HEK293T (cell line): ENCODE results near the gene SEMA6B.

Experiments used
- CTCF ChIA-PET: fragments of 350-600 bp; formaldehyde crosslinking; extraction: SDS; loops from one replicate; lab custom pipeline; 2021; ENCODE audit warnings: antibody characterized with exemption, inconsistent platforms; lab: Yijun Ruan, JAX
- POLR2A ChIA-PET: fragments of 350-600 bp; formaldehyde crosslinking; extraction: SDS; loops from one replicate; lab custom pipeline; 2020; ENCODE audit warnings: antibody characterized with exemption, inconsistent platforms; lab: Yijun Ruan, JAX
- DNase-seq: peaks from one replicate; pipeline ENCODE4 v3.0.0; 2012; ENCODE audit warnings: mixed read lengths; ENCODE audit errors: extremely low spot score
- ARNT ChIP-seq: fragments of 450-650 bp; IDR thresholded peaks from 2 replicates; pipeline ENCODE4 v1.6.1; 2017; ENCODE audit warnings: mild to moderate bottlenecking
- BHLHE40 ChIP-seq: fragments of 450-650 bp; IDR thresholded peaks from 2 replicates; pipeline ENCODE4 v1.6.1; 2016; ENCODE audit warnings: mild to moderate bottlenecking, moderate library complexity, borderline replicate concordance
- CTBP1 ChIP-seq: fragments of 450-650 bp; IDR thresholded peaks from 2 replicates; pipeline ENCODE4 v1.6.1; 2016; ENCODE audit warnings: borderline replicate concordance
- ELF4 ChIP-seq: fragments of 450-650 bp; IDR thresholded peaks from 2 replicates; pipeline ENCODE4 v1.6.1; 2017; ENCODE audit warnings: antibody characterized with exemption
- FOXA1 ChIP-seq: fragments of 450-650 bp; IDR thresholded peaks from 2 replicates; pipeline ENCODE4 v1.6.1; 2016; ENCODE audit warnings: mild to moderate bottlenecking
- FOXK2 ChIP-seq: fragments of 450-650 bp; IDR thresholded peaks from 2 replicates; pipeline ENCODE4 v1.6.1; 2016; ENCODE audit warnings: mild to moderate bottlenecking
- FOXM1 ChIP-seq: fragments of 450-650 bp; IDR thresholded peaks from 2 replicates; pipeline ENCODE4 v1.6.1; 2017; ENCODE audit warnings: mild to moderate bottlenecking, borderline replicate concordance
- HDGF ChIP-seq: fragments of 450-650 bp; IDR thresholded peaks from 2 replicates; pipeline ENCODE4 v1.6.1; 2017; ENCODE audit warnings: antibody characterized with exemption, borderline replicate concordance
- L3MBTL2 ChIP-seq: fragments of 450-650 bp; conservative IDR thresholded peaks from 2 replicates; pipeline ENCODE4 v1.6.1; 2016; ENCODE audit warnings: mild to moderate bottlenecking
- LEF1 ChIP-seq: fragments of 450-650 bp; IDR thresholded peaks from 2 replicates; pipeline ENCODE4 v1.6.1; 2017; ENCODE audit warnings: mild to moderate bottlenecking, borderline replicate concordance
- NFRKB ChIP-seq: fragments of 450-650 bp; IDR thresholded peaks from 2 replicates; pipeline ENCODE4 v1.6.1; 2016; ENCODE audit warnings: mild to moderate bottlenecking, moderate library complexity
- SP1 ChIP-seq: fragments of 450-650 bp; IDR thresholded peaks from 2 replicates; pipeline ENCODE4 v1.6.1; 2017
- SUZ12 ChIP-seq: fragments of 450-650 bp; IDR thresholded peaks from 2 replicates; pipeline ENCODE4 v1.6.1; 2016; ENCODE audit warnings: mild to moderate bottlenecking
- TARDBP ChIP-seq: fragments of 450-650 bp; IDR thresholded peaks from 2 replicates; pipeline ENCODE4 v1.6.1; 2016
- ZNF384 ChIP-seq: fragments of 450-650 bp; IDR thresholded peaks from 2 replicates; pipeline ENCODE4 v1.6.1; 2016
- TF ChIP-seq, protein P1 (sequence below): fragments of 450-650 bp; IDR thresholded peaks from 2 replicates; pipeline ENCODE4 v1.6.1; 2016

The SEMA6B gene

DNA sequence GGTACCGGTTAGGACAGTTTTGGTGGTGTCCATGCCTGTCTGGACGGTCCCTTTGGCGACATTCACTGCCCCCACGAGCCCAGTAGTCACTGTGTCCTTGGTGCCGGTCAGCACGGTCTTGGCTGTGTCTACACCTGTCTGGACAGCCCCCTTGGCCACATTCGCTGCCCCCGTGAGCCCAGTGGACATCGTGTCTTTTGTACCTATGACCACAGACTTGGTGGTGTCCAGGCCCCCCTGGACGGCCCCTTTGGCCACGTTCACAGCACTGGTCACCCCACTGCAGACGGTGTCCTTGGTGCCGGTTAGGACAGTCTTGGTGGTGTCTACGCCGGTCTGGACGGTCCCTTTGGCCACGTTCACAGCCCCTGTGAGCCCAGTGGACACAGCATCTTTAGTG, 47.4 kb downstream of the SEMA6B start:
- CTCF ChIA-PET: no interaction called here
- no peak for DNase-seq
- TF ChIP-seq HDGF (no peak), SP1 (no peak), ARNT (no peak), SUZ12 (no peak), ZNF384 (no peak), FOXM1 (no peak), FOXK2 (no peak), TARDBP (no peak), NFRKB (no peak), FOXA1 (no peak), CTBP1 (no peak), LEF1 (no peak), ELF4 (no peak), BHLHE40 (no peak), L3MBTL2 (no peak)
- TF ChIP-seq, protein P1, sequence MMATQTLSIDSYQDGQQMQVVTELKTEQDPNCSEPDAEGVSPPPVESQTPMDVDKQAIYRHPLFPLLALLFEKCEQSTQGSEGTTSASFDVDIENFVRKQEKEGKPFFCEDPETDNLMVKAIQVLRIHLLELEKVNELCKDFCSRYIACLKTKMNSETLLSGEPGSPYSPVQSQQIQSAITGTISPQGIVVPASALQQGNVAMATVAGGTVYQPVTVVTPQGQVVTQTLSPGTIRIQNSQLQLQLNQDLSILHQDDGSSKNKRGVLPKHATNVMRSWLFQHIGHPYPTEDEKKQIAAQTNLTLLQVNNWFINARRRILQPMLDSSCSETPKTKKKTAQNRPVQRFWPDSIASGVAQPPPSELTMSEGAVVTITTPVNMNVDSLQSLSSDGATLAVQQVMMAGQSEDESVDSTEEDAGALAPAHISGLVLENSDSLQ: no peak
- POLR2A ChIA-PET: no interaction called here

DNA sequence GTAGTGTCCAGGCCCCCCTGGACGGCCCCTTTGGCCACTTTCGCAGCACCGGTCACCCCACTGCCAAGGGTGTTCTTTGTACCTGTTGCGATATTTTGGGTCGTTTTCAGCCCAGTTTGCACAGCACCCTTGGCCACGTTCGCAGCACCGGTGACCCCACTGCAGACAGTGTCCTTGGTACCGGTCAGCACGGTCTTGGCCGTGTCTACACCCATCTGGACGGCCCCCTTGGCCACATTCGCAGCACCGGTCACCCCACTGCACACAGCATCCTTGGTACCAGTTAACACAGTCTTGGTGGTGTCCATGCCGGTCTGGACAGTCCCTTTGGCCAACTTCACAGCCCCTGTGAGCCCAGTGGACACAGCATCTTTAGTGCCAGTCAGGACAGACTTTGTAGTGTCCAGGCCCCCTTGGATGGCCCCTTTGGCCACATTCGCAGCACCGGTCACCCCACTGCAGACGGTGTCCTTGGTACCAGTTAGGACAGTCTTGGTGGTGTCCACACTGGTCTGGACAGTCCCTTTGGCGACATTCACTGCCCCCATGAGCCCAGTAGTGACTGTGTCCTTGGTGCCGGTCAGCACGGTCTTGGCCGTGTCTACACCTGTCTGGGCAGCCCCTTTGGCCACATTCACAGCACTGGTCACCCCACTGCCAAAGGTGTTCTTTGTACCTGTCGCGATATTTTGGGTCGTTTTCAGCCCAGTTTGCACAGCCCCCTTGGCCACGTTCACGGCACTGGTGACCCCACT, 48.0 kb downstream of the SEMA6B start:
- POLR2A ChIA-PET: no interaction called here
- TF ChIP-seq FOXK2: no peak
- no peak for TF ChIP-seq HDGF
- TF ChIP-seq L3MBTL2: no peak
- no peak for TF ChIP-seq SP1
- TF ChIP-seq NFRKB: no peak
- TF ChIP-seq FOXM1: no peak
- TF ChIP-seq TARDBP: no peak
- TF ChIP-seq FOXA1: no peak
- TF ChIP-seq, protein P1: no peak
- no peak for TF ChIP-seq SUZ12
- no peak for TF ChIP-seq CTBP1
- CTCF ChIA-PET: no interaction called here
- no peak for DNase-seq

DNA sequence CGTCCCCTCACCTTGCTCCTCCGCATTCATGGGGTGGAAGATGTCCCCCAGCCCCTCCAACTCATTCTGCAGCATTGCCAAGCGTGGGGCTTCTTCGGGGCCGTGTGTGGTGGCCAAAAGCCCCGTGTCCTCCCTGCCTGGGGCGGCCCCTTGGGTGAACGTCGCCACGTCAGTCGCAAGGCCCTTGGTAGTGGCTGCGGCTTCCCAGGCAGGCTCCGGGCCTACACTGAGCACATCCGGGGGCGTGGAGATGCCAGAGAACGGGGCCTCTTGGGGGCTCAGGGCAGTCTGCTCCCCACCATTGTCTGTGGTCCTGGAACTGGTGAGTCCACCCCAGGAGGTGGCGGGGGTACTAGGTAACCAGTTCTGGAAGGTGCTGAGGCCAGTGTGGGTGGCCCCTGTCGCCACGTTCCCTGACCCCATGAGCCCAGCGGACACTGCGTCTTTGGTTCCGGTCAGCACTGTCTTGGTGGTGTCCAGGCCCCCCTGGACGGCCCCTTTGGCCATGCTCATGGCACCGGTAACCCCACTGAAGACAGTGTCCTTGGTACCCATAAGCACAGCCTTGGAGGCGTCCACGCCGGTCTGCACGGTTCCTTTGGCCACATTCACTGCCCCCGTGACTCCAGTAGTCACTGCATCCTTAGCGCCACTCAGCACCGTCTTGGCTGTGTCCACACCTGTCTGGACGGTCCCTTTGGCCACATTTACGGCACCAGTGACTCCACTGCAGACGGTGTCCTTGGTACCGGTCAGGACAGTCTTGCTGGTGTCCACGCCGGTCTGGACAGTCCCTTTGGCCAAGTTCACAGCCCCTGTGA, 48.8 kb downstream of the SEMA6B start:
- no peak for DNase-seq
- CTCF ChIA-PET: interaction anchor here (2.3 kb wide), 1 partner anchor 13 kb away, joined by 6 read pairs; no protein-coding TSS in a partner anchor
- POLR2A ChIA-PET: no interaction called here
- TF ChIP-seq NFRKB (no peak), SP1 (no peak), BHLHE40 (no peak), FOXK2 (no peak), ARNT (no peak), ELF4 (no peak), LEF1 (no peak), TARDBP (no peak), L3MBTL2 (no peak), HDGF (no peak), CTBP1 (no peak), SUZ12 (no peak)
- TF ChIP-seq, protein P1: no peak

DNA sequence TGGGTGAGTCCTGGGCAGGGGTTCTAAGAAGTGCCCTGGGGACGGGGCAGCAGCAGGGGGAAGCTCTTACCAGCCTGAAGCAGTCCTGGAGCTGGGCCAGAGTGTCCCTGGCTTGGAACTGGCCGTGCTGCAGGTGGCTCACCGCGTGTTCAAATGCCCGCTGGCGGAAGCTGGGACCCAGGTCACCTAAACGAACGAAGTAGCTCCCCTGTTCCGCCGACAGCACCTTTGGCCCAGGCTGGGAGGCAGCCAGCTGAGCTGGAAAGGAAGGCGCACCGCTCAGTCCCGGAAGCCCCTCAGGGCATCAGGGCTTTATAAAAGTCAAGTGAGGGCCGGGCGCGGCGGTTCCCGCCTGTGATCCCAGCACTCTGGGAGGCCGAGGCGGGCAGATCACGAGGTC, 50.8 kb downstream of the SEMA6B start:
- ChIA-PET POLR2A (interaction anchor here (0.8 to 1.0 kb wide), 2 partner anchors 8 to 10 kb away, joined by 3 to 4 read pairs; partner anchors contain the start of gene PLIN4), CTCF (interaction anchor here (2.3 kb wide), 1 partner anchor 15 kb away, joined by 6 read pairs; no protein-coding TSS in a partner anchor)
- no peak for DNase-seq
- no peak for TF ChIP-seq L3MBTL2
- TF ChIP-seq HDGF: no peak
- TF ChIP-seq ELF4: no peak

DNA sequence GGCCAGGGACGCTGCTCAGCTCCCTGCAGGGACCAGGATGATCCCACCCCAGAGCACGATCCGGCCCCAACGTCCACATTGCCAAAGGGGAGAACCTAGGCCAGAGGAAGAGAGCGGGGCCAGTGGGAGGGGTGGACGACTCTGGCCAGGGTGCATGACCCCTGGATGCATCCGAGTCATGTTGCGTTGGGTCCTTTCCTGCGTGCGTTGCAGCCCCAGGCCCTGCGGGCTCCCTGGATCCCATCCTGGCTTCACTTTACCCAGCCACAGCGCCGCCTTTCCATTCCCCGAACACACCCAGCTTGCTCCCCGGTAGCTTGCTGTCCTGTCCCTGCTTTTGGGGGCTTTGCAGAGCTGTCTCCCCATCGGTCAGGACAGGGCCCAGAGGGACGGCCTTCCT, 51.7 kb downstream of the SEMA6B start:
- TF ChIP-seq L3MBTL2 (no peak), BHLHE40 (no peak), SP1 (no peak), SUZ12 (no peak), HDGF (no peak), ZNF384 (no peak), FOXA1 (no peak), CTBP1 (no peak), LEF1 (no peak), TARDBP (no peak)
- no peak for DNase-seq
- ChIA-PET POLR2A (no interaction called here), CTCF (no interaction called here)

DNA sequence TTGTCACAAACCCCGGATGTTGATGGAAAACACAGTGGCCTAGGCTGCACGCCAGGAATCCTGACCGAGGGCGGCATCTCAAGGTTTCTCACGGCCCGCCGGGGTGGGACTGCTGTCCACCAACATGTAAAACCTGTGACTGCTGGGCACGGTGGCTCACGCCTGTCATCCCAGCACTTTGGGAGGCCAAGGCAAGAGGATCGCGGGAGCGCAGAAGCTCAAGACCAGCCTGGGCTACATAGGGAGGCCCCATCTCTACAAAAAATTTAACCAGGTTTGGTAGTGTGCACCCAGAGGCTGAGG, 52.4 kb downstream of the SEMA6B start:
- TF ChIP-seq, protein P1: no peak
- TF ChIP-seq FOXA1: no peak
- no peak for TF ChIP-seq CTBP1
- TF ChIP-seq L3MBTL2: no peak
- no peak for TF ChIP-seq SP1
- no peak for TF ChIP-seq TARDBP
- TF ChIP-seq ARNT: no peak
- TF ChIP-seq FOXK2: no peak
- no peak for TF ChIP-seq BHLHE40
- TF ChIP-seq HDGF: no peak
- TF ChIP-seq NFRKB: no peak
- ChIA-PET POLR2A (no interaction called here), CTCF (no interaction called here)
- DNase-seq: no peak
